ENCODE results near the gene DNAH17. TPM values are rescaled to one million over a fixed set of nuclear protein-coding genes. Genes with fewer than 3 reads are reported as not detected.

DNAH17 gene
- polyA plus RNA-seq, 1 experiment = not detected

GRCh38 chr17:78484271-78485246, 92.6 kb downstream of the DNAH17 start:
- Histone ChIP-seq H3K4me3 (ENCODE audit: low read depth, low read length) (peak overlapping the region; percentile 37), H3K9me3 (ENCODE audit: control insufficient read depth, insufficient read depth, low read length) (peaks cover 8% of the 10 kb centered on the region), H3K27ac (ENCODE audit: low read depth, low read length) (no peak overlapping the region), H3K27me3 (ENCODE audit: control insufficient read depth, insufficient read depth, low read length) (peaks cover 18% of the 10 kb centered on the region)
- no peak for DNase-seq (ENCODE audit: low read depth, low spot score)
- TF ChIP-seq CTCF (IDR thresholded peaks at IDR 0.05; ENCODE audit: low read depth, low read length) = no peak
- POLR2A ChIA-PET = no interaction called here
- CTCF ChIA-PET = interaction anchor here (1.2 kb wide), 1 partner anchor 224 kb away, joined by 4 read pairs; no protein-coding TSS in a partner anchor

GRCh38 chr17:78479369-78479768, 97.8 kb downstream of the DNAH17 start:
- no peak overlapping the region for H3K27ac ChIP-seq (ENCODE audit: low read depth, low read length)
- no peak for TF ChIP-seq CTCF (IDR thresholded peaks at IDR 0.05; ENCODE audit: low read depth, low read length)

GRCh38 chr17:78478757-78479297, 98.4 kb downstream of the DNAH17 start:
- Histone ChIP-seq H3K27ac (ENCODE audit: low read depth, low read length) (no peak overlapping the region), H3K9me3 (ENCODE audit: control insufficient read depth, insufficient read depth, low read length) (peaks cover 3% of the 10 kb centered on the region; the same call in 1 of the 2 replicates), H3K4me3 (ENCODE audit: low read depth, low read length) (no peak overlapping the region), H3K27me3 (ENCODE audit: control insufficient read depth, insufficient read depth, low read length) (peaks cover 13% of the 10 kb centered on the region)
- no peak for DNase-seq (ENCODE audit: low read depth, low spot score)
- ChIA-PET POLR2A (no interaction called here), CTCF (no interaction called here)
- TF ChIP-seq CTCF (IDR thresholded peaks at IDR 0.05; ENCODE audit: low read depth, low read length) = no peak

More at GRCh38 chr17:78479369-78479768, 97.8 kb downstream of the DNAH17 start:
- no peak overlapping the region for H3K4me3 ChIP-seq (ENCODE audit: low read depth, low read length)
- H3K27me3 ChIP-seq (ENCODE audit: control insufficient read depth, insufficient read depth, low read length) = peaks cover 13% of the 10 kb centered on the region
- peaks cover 3% of the 10 kb centered on the region; the same call in 1 of the 2 replicates for H3K9me3 ChIP-seq (ENCODE audit: control insufficient read depth, insufficient read depth, low read length)
- no peak for DNase-seq (ENCODE audit: low read depth, low spot score)
- ChIA-PET CTCF (no interaction called here), POLR2A (no interaction called here)

GRCh38 chr17:78477913-78478756, 99.1 kb downstream of the DNAH17 start:
- Histone ChIP-seq H3K27me3 (ENCODE audit: control insufficient read depth, insufficient read depth, low read length) (peaks cover 13% of the 10 kb centered on the region), H3K4me3 (ENCODE audit: low read depth, low read length) (no peak overlapping the region), H3K9me3 (ENCODE audit: control insufficient read depth, insufficient read depth, low read length) (peaks cover 3% of the 10 kb centered on the region; the same call in 1 of the 2 replicates), H3K27ac (ENCODE audit: low read depth, low read length) (no peak overlapping the region)
- ChIA-PET CTCF (interaction anchor here (1.3 to 1.4 kb wide), 2 partner anchors 19 to 230 kb away, joined by 3 read pairs; no protein-coding TSS in a partner anchor), POLR2A (no interaction called here)
- DNase-seq (ENCODE audit: low read depth, low spot score) = no peak
- no peak for TF ChIP-seq CTCF (IDR thresholded peaks at IDR 0.05; ENCODE audit: low read depth, low read length)
